IPS-NIHi11 (cell line): ENCODE measurements around the gene TMCO2.

Experiments
- DNase-seq: peaks from one replicate; pipeline ENCODE4 v3.0.0; 2012; ENCODE audit warnings: mixed read lengths, low spot score

TMCO2 gene

GRCh38 chr1:40257688-40258444 lies 10.1 kb downstream of the TMCO2 start, which contains the start of gene ZMPSTE24:
Gene ZMPSTE24 (plus strand): TSS chr1:40258236. CDS start chr1:40258272, 36 bp downstream.
- DNase-seq, result peak; percentile 89

GRCh38 chr1:40258445-40258769 lies 10.7 kb downstream of the TMCO2 start:
- DNase-seq, result no peak

- no peak for DNase-seq
Measured at GRCh38 chr1:40264354-40264781, 16.6 kb downstream of the TMCO2 start.

- no peak for DNase-seq
Measured at GRCh38 chr1:40265298-40265697, 17.6 kb downstream of the TMCO2 start.

- DNase-seq, result no peak
Measured at GRCh38 chr1:40265919-40266318, 18.2 kb downstream of the TMCO2 start.

GRCh38 chr1:40266786-40267535 lies 19.2 kb downstream of the TMCO2 start:
- DNase-seq, result no peak

- no peak for DNase-seq
Measured at GRCh38 chr1:40267767-40268187, 20.0 kb downstream of the TMCO2 start.

GRCh38 chr1:40268211-40268610 lies 20.5 kb downstream of the TMCO2 start:
- DNase-seq, result no peak

- no peak for DNase-seq
Measured at GRCh38 chr1:40270152-40270834, 22.6 kb downstream of the TMCO2 start.

GRCh38 chr1:40272653-40273213 lies 25.0 kb downstream of the TMCO2 start:
- no peak for DNase-seq

GRCh38 chr1:40273547-40274166 lies 25.9 kb downstream of the TMCO2 start:
- no peak for DNase-seq

- no peak for DNase-seq
Measured at GRCh38 chr1:40274331-40274730, 26.6 kb downstream of the TMCO2 start.

- DNase-seq, result no peak
Measured at GRCh38 chr1:40276122-40276521, 28.4 kb downstream of the TMCO2 start.

- no peak for DNase-seq
Measured at GRCh38 chr1:40281853-40282252, 34.1 kb downstream of the TMCO2 start.

- DNase-seq, result no peak
Measured at GRCh38 chr1:40291293-40291692, 43.6 kb downstream of the TMCO2 start.

GRCh38 chr1:40299366-40300248 lies 51.9 kb downstream of the TMCO2 start:
- DNase-seq, result no peak

GRCh38 chr1:40300249-40300567 lies 52.5 kb downstream of the TMCO2 start:
- no peak for DNase-seq

GRCh38 chr1:40300651-40301050 lies 52.9 kb downstream of the TMCO2 start:
- no peak for DNase-seq

GRCh38 chr1:40301066-40301465 lies 53.3 kb downstream of the TMCO2 start:
- no peak for DNase-seq
